ENCODE results near the gene PARD3.
A peak's percentile ranks its signal among the peaks of the same experiment; 100 is the strongest.

The PARD3 gene

DNA sequence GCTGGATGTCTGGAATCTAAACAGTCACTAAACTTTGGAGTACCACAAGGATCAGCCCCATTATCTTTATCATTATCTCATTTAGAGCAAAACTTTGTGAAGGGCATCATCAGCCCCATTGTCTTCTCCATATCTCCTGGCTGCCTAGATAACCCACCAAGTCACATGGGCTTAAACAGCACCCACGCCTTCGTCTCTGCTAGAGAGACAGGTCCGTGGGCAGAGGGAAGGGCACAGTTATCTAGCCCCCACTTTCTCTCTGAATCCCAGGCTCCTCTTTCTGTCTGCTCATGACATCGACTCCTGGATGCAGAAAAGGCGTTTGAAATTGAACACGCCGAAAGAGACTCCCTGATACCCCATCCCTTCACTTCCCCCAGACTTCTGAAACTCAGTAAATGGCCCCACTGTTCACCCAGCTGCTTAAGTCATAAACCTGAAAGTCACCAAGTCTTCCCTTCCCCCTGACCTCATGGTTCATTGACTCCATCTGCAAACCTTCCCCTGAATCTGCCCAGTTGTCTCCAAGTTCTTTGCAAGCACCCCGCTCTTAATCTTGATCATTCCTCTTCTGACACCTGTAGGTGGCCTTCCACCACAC lies 20.9 kb upstream of the PARD3 start:
- H3K4me1 ChIP-seq (ENCODE audit: insufficient read depth, low read length) = peaks cover 4% of the 10 kb centered on the region
- H3K9me3 ChIP-seq (ENCODE audit: insufficient read depth, low read length, severe bottlenecking) = no peaks in the 10 kb centered on the region
- ATAC-seq (ENCODE audit: insufficient read depth, low read depth) = no peak
- no peaks in the 10 kb centered on the region for H3K27me3 ChIP-seq (ENCODE audit: insufficient read depth, low read length, poor library complexity)
- no peak overlapping the region for H3K27ac ChIP-seq (ENCODE audit: low read length)
- no peaks in the 10 kb centered on the region for H3K79me2 ChIP-seq (ENCODE audit: insufficient read depth, low read length)
- H2AFZ ChIP-seq (ENCODE audit: low read depth, low read length) = no peak overlapping the region
- H3K36me3 ChIP-seq (ENCODE audit: insufficient read depth, low read length) = no peaks in the 10 kb centered on the region
- H4K20me1 ChIP-seq (ENCODE audit: insufficient read depth, low read length) = no peaks in the 10 kb centered on the region
- H3K9ac ChIP-seq (ENCODE audit: low read depth, low read length) = no peak overlapping the region
- DNase-seq = no peak
- TF ChIP-seq EZH2 (IDR thresholded peaks at IDR 0.05; ENCODE audit: borderline replicate concordance, low read depth, low read length, severe bottlenecking) (no peak), CTCF (IDR thresholded peaks at IDR 0.05; ENCODE audit: borderline replicate concordance, extremely low read depth, low read length, poor library complexity, severe bottlenecking) (peak; percentile 5)
- no peak overlapping the region for H3K4me2 ChIP-seq (ENCODE audit: insufficient read depth, low read length)
- H3K4me3 ChIP-seq (ENCODE audit: low read depth in 1 of 2, low read length in 2 of 2) = no peak overlapping the region

DNA sequence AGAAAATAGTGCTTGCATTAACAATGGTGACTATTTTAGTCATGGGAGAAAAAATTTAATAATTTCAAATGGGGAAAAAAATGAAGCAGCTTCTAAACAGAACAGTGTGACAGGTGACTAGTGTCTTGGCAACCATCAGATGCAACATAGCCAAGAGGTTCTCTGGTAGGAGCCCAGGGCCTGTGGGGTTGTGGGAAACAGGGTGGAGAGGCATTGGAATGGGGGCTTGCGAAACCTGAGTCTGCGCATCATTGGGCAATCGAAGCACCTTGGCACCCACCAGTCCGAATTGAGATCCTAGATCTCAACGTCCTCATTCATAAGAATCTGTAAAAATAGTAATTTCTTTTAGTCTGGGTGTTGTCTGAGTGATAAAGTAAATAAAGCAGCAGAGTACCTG lies 19.2 kb upstream of the PARD3 start:
- Histone ChIP-seq H3K4me3 (ENCODE audit: low read depth in 1 of 2, low read length in 2 of 2) (no peak overlapping the region), H3K27me3 (ENCODE audit: insufficient read depth, low read length, poor library complexity) (no peaks in the 10 kb centered on the region), H2AFZ (ENCODE audit: low read depth, low read length) (no peak overlapping the region), H3K27ac (ENCODE audit: low read length) (no peak overlapping the region), H3K79me2 (ENCODE audit: insufficient read depth, low read length) (no peaks in the 10 kb centered on the region), H3K4me2 (ENCODE audit: insufficient read depth, low read length) (no peak overlapping the region), H3K4me1 (ENCODE audit: insufficient read depth, low read length) (peaks cover 21% of the 10 kb centered on the region), H3K36me3 (ENCODE audit: insufficient read depth, low read length) (no peaks in the 10 kb centered on the region), H4K20me1 (ENCODE audit: insufficient read depth, low read length) (no peaks in the 10 kb centered on the region), H3K9ac (ENCODE audit: low read depth, low read length) (no peak overlapping the region), H3K9me3 (ENCODE audit: insufficient read depth, low read length, severe bottlenecking) (no peaks in the 10 kb centered on the region)
- ATAC-seq (ENCODE audit: insufficient read depth, low read depth) = no peak
- TF ChIP-seq CTCF (IDR thresholded peaks at IDR 0.05; ENCODE audit: borderline replicate concordance, extremely low read depth, low read length, poor library complexity, severe bottlenecking) = no peak
- no peak for DNase-seq

DNA sequence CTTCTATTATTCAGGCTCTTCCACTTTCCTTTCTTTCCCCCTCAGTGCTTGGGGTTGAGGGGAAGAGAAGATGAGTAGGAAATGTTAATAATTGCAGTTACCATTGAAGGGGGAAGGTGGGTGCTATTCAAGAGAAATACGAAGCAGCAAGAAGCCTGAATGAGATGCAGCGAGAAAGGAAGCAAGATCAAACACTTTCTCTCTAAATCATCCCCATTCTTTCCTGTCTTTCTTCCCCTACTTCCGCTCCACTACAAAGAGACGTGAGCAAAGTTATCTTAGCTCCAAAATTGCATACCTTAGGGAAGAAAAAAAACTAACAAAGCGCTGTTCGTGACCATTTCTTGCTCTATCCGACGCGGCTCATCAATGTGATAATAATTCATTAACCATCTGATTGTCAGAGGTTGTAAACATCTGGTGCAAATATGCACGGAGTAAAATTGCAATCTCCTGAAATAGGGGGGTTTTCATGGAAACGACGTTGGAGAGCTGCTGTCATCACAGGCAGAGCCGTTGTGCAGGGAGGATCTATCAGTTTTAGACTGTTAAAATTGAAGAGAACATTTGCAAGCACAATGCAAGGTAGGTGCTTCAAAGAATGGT lies 15.2 kb upstream of the PARD3 start:
- peak; percentile 39 for DNase-seq
- no peaks in the 10 kb centered on the region for H3K27me3 ChIP-seq (ENCODE audit: insufficient read depth, low read length, poor library complexity)
- peak overlapping the region; percentile 81 for H2AFZ ChIP-seq (ENCODE audit: low read depth, low read length)
- no peaks in the 10 kb centered on the region for H4K20me1 ChIP-seq (ENCODE audit: insufficient read depth, low read length)
- TF ChIP-seq EZH2 (IDR thresholded peaks at IDR 0.05; ENCODE audit: borderline replicate concordance, low read depth, low read length, severe bottlenecking) = no peak
- TF ChIP-seq CTCF (IDR thresholded peaks at IDR 0.05; ENCODE audit: borderline replicate concordance, extremely low read depth, low read length, poor library complexity, severe bottlenecking) = no peak
- H3K4me2 ChIP-seq (ENCODE audit: insufficient read depth, low read length) = peak overlapping the region; percentile 77
- no peaks in the 10 kb centered on the region for H3K9me3 ChIP-seq (ENCODE audit: insufficient read depth, low read length, severe bottlenecking)
- no peaks in the 10 kb centered on the region for H3K36me3 ChIP-seq (ENCODE audit: insufficient read depth, low read length)
- no peaks in the 10 kb centered on the region for H3K79me2 ChIP-seq (ENCODE audit: insufficient read depth, low read length)
- ATAC-seq (ENCODE audit: insufficient read depth, low read depth) = peak; percentile 87
- H3K9ac ChIP-seq (ENCODE audit: low read depth, low read length) = peak overlapping the region; percentile 45
- peaks cover 29% of the 10 kb centered on the region for H3K4me1 ChIP-seq (ENCODE audit: insufficient read depth, low read length)
- H3K27ac ChIP-seq (ENCODE audit: low read length) = peak overlapping the region; percentile 74
- H3K4me3 ChIP-seq (ENCODE audit: low read depth in 1 of 2, low read length in 2 of 2) = peak overlapping the region; percentile 1 to 51; a peak in 3 of 4 replicates
